ENCODE measurements around the gene DCAF5.

DNA sequence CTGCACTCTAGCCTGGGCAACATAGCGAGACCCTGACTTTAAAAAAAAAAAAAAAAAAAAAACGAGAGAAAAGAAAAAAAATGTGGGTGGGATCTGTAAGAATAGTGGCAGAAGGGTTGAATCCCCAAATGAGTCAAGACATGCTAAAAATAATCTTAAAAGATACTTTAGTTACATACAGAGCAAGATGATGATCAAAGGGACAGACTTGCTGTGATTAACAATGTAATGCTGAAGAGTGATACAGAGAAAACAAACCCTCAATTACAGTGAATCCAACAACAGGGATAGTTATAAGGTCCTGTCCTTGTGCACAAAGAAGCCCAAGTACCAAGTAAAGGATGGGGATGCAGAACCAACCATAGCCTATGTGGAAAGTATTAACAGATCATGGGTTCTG lies 80.3 kb downstream of the DCAF5 start:
- TF ChIP-seq, protein P1, sequence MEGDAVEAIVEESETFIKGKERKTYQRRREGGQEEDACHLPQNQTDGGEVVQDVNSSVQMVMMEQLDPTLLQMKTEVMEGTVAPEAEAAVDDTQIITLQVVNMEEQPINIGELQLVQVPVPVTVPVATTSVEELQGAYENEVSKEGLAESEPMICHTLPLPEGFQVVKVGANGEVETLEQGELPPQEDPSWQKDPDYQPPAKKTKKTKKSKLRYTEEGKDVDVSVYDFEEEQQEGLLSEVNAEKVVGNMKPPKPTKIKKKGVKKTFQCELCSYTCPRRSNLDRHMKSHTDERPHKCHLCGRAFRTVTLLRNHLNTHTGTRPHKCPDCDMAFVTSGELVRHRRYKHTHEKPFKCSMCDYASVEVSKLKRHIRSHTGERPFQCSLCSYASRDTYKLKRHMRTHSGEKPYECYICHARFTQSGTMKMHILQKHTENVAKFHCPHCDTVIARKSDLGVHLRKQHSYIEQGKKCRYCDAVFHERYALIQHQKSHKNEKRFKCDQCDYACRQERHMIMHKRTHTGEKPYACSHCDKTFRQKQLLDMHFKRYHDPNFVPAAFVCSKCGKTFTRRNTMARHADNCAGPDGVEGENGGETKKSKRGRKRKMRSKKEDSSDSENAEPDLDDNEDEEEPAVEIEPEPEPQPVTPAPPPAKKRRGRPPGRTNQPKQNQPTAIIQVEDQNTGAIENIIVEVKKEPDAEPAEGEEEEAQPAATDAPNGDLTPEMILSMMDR (IDR thresholded peaks at IDR 0.05; ENCODE audit: low read depth, low read length): no peak
- no peak for TF ChIP-seq POLR2A (IDR thresholded peaks at IDR 0.05; ENCODE audit: extremely low read depth, insufficient read length)
- TF ChIP-seq, protein P2, sequence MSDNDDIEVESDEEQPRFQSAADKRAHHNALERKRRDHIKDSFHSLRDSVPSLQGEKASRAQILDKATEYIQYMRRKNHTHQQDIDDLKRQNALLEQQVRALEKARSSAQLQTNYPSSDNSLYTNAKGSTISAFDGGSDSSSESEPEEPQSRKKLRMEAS (IDR thresholded peaks at IDR 0.05; ENCODE audit: low read depth, low read length): no peak

Measured in NB4 (cell line).